Hypothalamus (tissue), 51 donors: Measurements from ENCODE around the gene HAGHL.
"Not testable (repeated sequence)": the region's sequence is repeated elsewhere in the genome, so short reads cannot be mapped to it uniquely, and the experiment has no call there.

Source experiments
- DNase-seq, 51 donors: peaks; one replicate each; lab custom pipeline; 2025; lab: John Stamatoyannopoulos, UW

Gene HAGHL

DNA sequence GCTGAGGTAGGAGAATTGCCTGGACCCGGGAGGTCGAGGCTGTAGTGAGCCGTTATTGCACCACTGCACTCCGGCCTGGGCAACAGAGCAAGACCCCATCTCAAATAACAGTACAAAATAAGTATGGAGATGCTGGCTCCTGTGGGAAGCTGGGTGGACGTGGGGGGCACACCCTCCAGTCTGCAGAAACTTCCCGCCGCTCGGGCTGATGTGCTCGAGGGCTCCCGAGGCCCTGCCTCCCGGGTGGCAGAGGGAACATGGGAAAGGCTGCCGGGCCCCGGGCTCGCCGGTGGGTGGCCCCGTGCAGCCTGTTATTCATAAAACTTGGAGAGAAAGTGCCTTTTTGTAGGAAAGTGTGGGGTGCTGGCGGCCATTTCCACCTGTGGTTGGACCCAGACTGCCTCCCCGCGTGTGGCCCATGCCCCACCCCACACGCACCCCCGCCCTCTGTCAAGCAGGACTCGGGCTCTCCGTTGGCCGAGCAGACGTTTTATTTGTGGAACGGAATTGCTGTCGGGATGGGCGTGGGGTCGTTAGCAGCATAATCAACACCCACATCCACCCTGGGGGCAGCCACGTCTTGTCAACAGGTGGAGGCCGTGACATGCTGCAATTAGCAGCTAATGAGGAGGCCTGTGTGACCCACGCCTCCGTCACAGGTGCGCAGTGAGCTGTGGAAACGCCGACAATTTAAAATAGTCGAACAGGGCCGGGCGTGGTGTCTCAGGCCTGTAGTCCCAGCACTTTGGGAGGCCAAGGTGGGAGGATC, 21.3 kb downstream of the HAGHL start:
- no peak for DNase-seq

GRCh38 chr16:749010-749409, 22.1 kb downstream of the HAGHL start:
- no peak for DNase-seq

- no peak for DNase-seq
Observed at GRCh38 chr16:750485-750884, 23.6 kb downstream of the HAGHL start.

- DNase-seq: peak in 6 of 51 donors; percentile 10 to 25 (median 15)
Observed at GRCh38 chr16:751152-752006, 24.5 kb downstream of the HAGHL start.

DNA sequence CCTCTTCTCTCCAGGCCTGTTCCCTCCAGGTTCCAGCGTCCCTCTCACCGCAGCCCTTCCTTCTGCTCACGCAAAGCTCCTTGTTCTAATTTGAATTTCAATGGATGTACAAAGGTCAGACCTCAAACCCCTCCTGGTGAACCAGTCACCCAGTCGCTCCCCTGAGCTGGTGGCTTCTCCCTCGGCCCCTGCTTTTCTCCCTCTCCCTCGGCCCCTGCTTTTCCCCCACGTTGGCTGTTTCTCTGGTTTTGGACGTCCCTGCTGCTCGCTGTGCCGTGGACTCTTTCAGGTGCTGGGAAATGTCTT, 25.1 kb downstream of the HAGHL start:
- DNase-seq: no peak

DNA sequence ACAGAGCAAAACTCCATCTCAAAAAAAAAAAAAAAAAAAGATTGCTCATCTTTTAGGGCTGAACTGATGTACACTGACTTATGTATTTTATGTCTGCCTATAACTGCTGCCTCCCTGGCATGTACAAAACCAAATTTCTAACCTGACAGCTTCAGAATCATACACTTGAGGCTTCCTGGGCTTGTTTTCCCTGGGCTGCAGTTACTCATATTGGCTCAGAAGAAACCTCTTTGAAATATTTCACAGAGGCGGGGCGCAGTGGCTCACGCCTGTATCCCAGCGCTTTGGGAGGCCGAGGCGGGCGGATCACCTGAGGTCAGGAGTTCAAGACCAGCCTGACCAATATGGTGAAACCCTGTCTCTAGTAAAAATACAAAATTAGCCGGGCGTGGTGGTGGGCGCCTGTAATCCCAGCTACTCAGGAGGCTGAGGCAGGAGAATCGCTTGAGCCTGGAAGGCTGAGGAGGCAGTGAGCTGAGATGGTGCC, 27.3 kb downstream of the HAGHL start:
- DNase-seq: not testable (repeated sequence)

DNA sequence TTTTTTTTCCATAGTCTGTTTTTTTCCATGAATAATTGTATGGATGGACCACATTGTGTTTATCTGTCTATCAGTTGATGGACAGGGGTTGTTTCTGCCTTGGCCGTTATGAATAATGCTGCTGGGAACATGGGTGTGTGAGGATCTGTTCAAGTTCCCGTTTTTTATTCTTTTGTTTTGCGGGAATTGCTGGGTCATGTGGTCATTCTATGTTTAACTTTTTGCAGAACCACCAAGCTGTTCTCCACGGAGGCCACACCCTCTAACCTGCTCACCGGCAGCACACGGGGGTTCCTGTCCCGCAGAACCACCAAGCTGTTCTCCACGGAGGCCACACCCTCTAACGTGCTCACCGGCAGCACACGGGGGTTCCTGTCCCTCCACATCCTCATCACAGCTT, 27.8 kb downstream of the HAGHL start:
- DNase-seq: no peak

DNA sequence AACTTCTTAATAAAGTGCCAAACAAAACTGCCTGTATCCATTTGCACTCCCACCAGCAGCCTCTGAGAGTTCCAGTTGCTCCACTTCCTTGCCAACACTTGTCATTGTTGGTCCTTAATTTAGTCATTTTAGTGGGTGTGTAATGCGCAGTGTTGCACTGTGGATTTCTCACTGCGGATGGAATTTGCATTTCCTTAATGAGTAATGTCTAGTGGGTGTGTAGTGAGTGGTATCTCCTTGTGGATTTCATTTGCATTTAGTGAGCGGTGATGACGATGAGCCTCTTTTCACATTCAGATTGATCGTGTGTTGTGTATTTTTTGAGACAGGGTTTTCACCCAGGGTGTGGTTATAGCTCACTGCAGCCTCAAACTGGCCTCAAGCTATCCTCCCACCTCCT, 29.5 kb downstream of the HAGHL start:
- no peak for DNase-seq

DNA sequence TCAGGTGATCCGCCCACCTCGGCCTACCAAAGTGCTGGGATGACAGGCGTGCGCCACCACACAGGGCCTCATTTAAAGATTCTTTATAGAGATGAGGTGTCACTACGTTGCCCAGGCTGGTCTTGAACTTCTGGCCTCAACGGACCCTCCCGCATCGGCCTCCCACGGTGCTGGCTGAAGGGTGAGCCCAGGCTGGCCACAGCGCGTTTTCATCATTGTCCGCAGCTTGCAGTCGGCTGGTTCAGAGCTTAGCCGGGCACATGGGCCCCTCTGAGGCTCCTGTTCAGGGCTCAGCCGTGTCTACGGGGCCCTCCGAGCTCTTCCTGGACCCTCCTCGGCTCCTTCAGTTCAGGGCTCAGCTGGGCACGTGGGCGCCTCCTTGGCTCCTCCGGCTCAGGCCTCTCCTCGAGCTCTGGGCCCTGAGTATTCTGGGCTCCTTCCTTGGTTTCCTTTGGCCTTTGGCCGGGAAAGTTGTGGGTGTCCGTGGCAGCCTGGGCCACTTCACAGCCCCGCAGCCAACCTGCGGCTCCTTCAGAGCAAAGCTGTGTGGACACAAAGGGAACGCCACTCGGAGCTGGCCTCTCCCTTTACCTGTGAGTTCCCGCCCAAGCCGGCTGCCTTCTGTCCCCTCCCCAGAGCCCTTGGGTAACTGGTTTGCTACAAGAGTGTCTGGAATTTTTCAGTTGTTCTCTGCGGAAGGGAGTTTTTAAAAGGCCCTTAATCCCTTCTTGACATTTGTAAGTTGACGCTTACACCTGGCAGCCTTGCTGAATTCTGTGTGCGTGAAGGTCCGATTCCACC, 32.4 kb downstream of the HAGHL start:
- DNase-seq: no peak

- no peak for DNase-seq
Observed at GRCh38 chr16:760065-760464, 33.2 kb downstream of the HAGHL start.

DNA sequence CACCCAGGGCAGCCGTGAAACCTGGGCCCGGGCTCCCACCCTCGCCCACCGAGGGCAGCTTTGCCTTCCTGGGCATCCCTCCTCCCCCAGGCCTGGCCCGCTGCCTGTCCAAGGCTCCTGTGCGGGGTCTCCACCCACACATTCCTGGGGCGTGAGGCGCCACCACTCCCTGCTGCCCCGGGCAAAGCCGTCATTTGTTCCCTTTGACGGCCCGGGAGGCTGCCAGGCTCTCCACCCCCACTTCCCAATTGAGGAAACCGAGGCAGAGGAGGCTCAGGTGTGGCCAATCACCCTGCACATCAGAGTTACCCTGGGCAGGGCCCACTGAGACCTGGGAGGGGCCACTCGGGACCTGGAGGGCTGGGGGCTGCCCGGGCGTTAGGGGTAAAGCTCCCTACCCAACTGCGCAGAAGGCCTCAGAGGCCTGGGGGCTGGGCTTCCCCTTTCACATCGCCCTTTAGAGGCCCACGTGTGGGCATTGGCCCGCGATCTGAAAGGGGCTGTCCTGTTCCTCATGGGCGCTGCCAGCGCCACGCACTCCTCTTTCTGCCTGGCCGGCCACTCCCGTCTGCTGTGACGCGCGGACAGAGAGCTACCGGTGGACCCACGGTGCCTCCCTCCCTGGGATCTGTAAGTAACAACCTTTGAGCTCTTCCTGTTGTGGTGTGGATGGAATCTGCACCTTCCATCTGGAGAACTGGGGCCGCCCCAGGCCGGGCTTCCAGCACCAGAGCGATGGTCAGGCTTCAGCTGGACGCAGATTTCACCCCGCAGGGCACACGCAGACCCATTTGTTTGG, 33.8 kb downstream of the HAGHL start, which contains the start of gene MSLN:
TSS of gene MSLN (plus strand) at position 190 of the 799 bp plus-strand sequence. CDS start 1,947 bp downstream, outside the sequence.
- peak in 1 of 51 donors; percentile 9 for DNase-seq

DNA sequence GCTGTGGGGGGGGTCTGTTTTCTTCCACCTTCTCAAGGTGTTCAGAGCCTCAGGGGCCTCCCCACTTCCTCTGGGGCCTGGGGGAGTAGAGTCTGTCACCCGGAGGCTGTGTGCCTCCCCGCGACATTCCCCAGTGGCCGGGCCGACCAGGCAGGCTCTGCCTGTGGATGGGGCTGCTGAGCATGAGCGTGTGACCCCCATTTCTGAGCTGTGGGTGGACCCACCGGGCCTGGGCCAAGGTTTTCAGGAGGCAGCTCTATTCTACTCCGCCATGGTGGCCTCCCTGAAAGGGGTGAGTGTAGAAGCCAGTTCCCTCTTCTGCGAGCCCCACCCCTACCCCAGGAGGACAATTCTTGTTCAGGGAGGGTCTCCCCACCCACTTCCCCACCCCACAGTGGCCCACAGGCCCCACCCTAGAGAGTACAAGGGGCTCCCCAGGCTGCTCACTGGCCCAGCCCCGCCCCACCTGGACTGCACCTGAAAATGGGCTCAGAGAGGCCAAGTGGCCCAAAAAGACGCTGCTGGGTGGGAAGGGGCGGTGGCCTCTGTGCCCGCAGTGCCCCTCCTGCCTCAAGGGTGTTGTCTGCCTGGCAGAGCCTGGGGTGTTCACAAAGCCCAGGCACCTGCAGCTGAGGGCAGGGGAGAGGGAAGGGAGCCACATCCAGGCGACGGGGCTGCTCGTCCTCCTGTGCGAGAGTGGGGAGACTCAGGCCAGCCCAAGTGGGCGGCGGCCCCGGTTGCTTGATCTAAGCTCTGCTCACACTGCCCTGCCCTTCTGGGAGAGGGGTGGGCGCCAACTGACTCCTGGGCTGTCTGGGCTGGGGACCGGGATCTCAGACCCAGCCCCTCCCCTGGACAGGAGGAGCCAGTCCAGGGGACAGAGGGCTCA, 35.0 kb downstream of the HAGHL start:
- DNase-seq: no peak

- no peak for DNase-seq
Observed at GRCh38 chr16:762595-763268, 35.8 kb downstream of the HAGHL start.

DNA sequence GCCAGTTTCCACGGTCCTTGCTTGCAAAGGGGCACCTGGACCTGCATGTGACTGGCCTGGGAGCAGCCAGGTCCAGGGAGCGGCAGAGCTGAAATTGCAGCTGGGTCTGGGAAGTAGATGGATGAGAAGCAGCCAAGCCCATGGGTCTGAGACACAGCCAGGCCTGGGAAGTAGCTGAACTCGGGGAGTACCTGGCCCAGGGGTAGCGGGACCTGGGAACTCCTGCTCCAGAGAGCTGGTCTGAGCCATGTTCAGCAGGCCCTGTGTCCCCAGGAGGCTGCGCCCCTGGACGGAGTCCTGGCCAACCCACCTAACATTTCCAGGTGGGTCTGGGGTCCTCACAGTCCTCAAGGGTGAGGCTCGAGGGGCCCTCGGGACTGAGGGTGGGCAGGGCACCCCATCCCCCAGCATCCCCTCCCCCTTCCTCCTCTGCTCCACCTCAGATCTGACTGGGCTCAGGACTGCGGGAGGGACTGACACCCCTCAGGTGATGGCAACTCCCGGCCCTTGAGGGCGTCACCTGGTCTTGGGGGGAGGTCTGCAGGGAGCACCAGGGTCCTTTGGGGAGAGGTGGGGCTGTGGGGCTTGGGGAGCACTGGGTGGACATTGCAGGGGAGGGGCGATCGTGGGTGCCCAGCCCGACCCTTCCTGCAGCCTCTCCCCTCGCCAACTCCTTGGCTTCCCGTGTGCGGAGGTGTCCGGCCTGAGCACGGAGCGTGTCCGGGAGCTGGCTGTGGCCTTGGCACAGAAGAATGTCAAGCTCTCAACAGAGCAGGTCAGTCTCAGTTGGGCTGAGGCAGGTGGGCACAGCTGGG, 36.7 kb downstream of the HAGHL start:
- no peak for DNase-seq

DNA sequence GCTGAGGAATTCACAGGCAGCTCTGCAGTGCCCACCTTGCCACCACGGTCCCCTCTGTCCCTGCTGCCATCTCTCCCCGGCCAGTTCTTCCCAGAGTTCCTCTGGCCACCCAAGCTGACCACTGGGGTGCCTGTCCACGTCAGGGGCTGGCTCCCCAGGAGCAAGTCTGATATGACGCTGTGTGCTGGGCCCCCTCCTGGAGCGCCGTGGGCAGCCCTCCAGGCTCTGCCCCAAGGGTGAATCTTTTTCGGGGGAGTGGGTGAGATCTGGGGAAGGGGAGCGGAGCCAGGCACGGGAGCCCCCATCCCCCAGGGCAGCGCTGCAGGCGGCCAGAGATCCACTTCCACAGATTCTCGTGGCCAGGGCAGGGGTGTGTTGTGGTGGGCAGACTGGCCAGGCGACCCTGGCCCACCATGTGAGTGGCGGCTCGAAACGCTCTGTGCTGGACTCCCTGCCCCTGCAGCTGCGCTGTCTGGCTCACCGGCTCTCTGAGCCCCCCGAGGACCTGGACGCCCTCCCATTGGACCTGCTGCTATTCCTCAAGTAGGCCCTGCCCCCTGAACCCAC, 37.4 kb downstream of the HAGHL start:
- no peak for DNase-seq

DNA sequence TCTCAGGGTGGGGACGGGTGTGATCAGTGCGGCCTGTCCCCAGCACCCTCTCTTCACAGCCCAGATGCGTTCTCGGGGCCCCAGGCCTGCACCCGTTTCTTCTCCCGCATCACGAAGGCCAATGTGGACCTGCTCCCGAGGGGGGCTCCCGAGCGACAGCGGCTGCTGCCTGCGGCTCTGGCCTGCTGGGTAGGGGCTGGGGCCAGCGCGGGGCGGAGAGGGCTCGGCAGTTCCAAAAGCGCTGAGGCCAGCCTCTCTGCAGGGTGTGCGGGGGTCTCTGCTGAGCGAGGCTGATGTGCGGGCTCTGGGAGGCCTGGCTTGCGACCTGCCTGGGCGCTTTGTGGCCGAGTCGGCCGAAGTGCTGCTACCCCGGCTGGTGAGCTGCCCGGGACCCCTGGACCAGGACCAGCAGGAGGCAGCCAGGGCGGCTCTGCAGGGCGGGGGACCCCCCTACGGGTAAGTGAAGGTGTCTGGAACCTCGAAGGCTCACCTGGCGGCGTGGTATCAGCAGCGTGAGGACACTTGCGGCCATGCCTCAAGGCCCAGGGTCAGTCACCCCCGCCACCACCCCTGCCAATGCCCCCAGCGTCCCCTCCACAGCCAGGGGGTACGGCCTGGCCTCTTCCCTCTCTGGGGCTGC, 38.1 kb downstream of the HAGHL start:
- no peak for DNase-seq

DNA sequence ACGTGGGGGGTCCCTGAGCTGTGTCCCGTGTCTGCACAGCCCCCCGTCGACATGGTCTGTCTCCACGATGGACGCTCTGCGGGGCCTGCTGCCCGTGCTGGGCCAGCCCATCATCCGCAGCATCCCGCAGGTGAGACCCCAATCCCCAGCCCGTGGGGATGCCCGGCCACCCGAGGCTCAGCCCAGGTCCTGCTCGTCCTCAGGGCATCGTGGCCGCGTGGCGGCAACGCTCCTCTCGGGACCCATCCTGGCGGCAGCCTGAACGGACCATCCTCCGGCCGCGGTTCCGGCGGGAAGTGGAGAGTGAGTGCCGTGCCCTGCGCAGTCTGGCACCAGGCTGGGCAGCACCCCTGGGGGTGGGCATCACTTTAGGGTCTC, 38.6 kb downstream of the HAGHL start:
- DNase-seq: no peak
